ENCODE results near the gene PIP5K1B.
A peak's percentile ranks its signal among the peaks of the same experiment; 100 is the strongest.

PIP5K1B gene

DNA sequence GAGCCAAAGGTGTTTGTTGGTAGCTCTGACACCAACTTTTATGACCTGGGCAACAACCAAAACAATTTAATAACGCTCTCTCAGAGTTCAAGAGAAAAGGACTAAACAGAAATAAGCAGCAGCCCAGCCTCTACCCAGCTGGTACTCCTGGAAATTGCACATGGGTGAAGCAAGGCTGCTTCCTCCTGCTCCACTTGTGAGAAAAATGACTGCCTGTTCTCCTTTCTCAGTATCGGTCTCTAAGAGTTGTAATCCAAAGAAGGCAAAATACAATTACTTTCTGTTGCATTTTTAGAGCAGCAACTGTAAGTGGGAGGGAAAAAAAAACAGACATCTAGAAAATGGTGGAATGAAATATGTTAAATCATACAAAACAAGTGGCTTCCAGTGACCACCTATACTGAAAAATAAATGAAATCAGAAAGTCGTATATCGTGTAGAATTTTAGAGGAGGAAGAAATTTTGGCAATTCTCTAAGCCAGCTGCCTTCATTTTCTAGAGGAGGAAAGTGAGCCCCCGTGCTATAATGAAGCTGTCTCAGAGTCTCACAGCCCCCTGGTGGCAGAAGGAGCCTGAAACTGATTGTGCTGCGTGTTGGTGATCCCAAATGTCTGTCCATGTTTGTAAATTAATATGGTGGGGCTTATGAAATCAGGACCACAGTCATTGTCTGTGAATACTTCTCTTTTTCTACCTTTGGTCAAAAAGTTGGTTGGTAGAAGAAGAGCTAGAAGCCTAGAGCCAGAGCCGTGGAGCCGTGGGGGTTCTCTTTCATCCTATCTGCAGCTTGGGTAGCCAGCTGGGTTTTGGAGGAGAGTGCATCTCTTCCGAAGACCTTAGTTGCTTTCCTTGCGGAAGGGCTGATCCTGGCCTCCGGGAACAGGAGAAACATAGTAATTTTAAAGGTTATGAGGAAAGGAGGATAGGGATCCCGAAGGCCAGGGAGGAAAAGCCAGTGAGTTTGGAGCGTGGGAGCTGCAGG lies 139.9 kb downstream of the PIP5K1B start:
- no peaks in the 10 kb centered on the region for H3K36me3 Mint-ChIP-seq (ENCODE audit: low read depth)
- H3K27me3 Mint-ChIP-seq (ENCODE audit: low read depth) = no peaks in the 10 kb centered on the region
- peaks cover 3% of the 10 kb centered on the region for H3K4me1 Mint-ChIP-seq (ENCODE audit: low read depth)
- no peak overlapping the region for H3K4me3 Mint-ChIP-seq
- no peaks in the 10 kb centered on the region for H3K9me3 Mint-ChIP-seq
- peak overlapping the region; percentile 21 for H3K27ac Mint-ChIP-seq

DNA sequence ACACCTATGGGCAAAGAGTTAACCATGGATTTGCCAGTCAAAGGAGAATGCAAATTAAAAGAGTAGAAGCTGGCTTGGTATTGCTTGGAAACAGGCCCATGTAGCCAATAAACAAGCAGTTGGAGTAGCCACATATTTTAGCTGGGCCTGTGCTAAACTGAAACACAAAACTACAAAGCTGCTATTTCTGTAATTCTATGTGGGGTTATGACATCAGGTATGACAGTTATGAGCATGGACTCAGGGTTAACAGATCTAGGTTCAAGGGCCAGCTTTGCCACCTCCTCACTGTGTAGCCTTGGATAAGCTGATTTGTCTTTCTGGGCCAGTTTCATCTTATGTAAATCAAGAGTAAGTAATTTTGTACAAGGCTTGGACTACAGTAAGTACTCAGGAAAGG lies 142.7 kb downstream of the PIP5K1B start:
- peaks cover 3% of the 10 kb centered on the region for H3K4me1 Mint-ChIP-seq (ENCODE audit: low read depth)
- H3K9me3 Mint-ChIP-seq = no peaks in the 10 kb centered on the region
- no peak overlapping the region for H3K27ac Mint-ChIP-seq
- H3K36me3 Mint-ChIP-seq (ENCODE audit: low read depth) = no peaks in the 10 kb centered on the region
- no peak overlapping the region for H3K4me3 Mint-ChIP-seq
- no peaks in the 10 kb centered on the region for H3K27me3 Mint-ChIP-seq (ENCODE audit: low read depth)

DNA sequence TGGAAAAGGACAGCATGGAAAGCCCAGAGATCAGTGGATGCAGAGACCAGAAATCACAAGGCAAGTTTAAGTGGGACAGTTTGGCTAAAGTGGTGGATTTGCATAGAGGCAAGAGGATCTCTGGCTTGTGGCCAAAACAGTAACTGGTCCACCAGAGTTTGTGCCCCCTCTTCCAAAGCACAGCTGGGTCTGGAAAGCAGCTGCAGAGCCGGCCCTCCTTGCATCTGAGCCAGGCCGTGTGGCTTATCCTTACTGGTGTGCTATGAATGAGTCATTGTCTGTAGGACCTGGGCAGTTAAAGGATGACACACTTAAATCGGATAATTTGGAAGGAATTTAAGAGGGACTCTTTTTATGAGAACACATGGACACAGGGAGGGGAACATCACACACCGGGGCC lies 146.6 kb downstream of the PIP5K1B start:
- Mint-ChIP-seq H3K4me1 (ENCODE audit: low read depth) (no peaks in the 10 kb centered on the region), H3K27ac (no peak overlapping the region), H3K4me3 (no peak overlapping the region), H3K9me3 (no peaks in the 10 kb centered on the region), H3K27me3 (ENCODE audit: low read depth) (peaks cover 11% of the 10 kb centered on the region), H3K36me3 (ENCODE audit: low read depth) (no peaks in the 10 kb centered on the region)

DNA sequence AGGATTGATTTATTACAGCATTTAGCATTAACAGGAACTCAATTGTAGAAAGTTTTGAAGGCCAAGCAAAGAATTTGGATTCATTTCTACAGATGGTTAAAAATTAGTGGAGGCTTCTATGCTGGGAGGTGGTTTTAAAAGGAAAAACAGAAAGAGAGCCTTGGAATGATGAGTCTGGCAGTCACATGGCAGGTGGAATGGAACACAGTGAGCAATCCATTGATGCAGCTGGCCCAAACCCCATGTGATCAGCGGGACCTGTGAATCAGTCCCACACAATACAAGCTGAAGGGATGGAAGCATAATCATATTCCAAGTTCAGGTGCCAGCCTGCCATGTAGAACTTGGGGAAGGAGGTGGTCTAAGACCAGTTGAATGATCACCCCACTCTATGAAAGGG lies 147.9 kb downstream of the PIP5K1B start:
- no peaks in the 10 kb centered on the region for H3K9me3 Mint-ChIP-seq
- H3K27me3 Mint-ChIP-seq (ENCODE audit: low read depth) = peaks cover 12% of the 10 kb centered on the region
- no peaks in the 10 kb centered on the region for H3K36me3 Mint-ChIP-seq (ENCODE audit: low read depth)
- no peak overlapping the region for H3K4me3 Mint-ChIP-seq
- H3K4me1 Mint-ChIP-seq (ENCODE audit: low read depth) = no peaks in the 10 kb centered on the region
- H3K27ac Mint-ChIP-seq = no peak overlapping the region

DNA sequence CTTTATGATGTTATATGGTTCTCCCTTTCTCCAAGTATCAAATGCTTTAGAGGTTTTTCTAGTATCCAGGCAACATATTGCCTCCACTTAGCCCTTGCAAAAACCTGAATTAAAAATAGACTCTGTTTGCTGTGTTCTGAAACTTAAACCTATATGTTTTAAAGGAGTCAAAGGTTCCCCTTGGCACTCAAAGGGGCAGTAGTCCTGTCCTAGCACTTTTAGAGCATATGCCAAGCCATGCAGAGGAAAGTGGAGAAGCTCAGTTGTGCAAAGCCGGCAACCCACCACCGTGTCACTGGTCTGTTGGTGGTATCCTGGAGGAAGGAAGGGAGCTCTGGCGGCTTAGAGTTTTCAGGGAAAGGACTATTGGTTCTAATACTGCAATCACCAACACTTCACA lies 154.3 kb downstream of the PIP5K1B start:
- Mint-ChIP-seq H3K27ac (no peak overlapping the region), H3K36me3 (ENCODE audit: low read depth) (no peaks in the 10 kb centered on the region), H3K4me1 (ENCODE audit: low read depth) (no peaks in the 10 kb centered on the region), H3K27me3 (ENCODE audit: low read depth) (peaks cover 19% of the 10 kb centered on the region), H3K4me3 (no peak overlapping the region), H3K9me3 (no peaks in the 10 kb centered on the region)

DNA sequence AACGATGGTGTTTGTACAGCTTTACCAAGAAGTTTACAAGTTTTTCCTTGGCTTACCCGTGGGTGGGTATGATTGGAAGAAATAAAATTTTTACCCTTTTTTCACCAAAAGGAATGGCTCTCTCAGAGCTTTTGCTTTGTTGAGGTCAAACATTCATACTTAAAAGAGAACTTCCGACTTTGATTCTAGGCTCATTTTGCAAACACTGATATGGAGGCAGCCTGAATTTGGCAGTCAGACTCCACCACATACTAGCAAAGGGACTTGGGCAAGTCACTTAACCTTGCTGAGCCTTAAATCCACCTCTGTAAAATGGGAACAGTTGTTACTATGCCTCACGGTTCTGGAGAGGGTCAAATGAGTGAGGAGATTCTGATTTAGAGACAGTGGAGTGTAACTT lies 155.4 kb downstream of the PIP5K1B start:
- Mint-ChIP-seq H3K27ac (no peak overlapping the region), H3K9me3 (no peaks in the 10 kb centered on the region), H3K36me3 (ENCODE audit: low read depth) (no peaks in the 10 kb centered on the region), H3K4me1 (ENCODE audit: low read depth) (no peaks in the 10 kb centered on the region), H3K4me3 (no peak overlapping the region), H3K27me3 (ENCODE audit: low read depth) (peaks cover 15% of the 10 kb centered on the region)

DNA sequence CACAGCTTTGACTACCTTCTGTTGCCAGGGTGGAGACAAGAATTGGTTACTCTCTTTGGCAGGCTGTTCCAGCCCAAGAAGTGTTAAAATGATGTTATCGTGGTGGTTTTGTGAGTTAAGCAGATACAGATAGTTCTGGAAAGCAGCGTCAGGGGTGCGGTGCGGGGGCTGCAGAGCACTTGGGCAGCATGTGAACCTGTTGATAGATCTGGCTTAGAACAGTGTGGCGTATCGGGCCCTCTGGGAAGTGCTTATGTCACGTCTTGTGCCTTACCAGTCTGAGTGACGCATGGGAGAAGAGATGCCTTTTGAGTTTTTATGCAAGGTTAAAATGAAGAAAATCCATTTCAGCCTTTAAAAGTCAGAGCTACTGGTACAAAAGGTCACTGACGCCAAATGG lies 156.4 kb downstream of the PIP5K1B start:
- no peaks in the 10 kb centered on the region for H3K9me3 Mint-ChIP-seq
- peaks cover 10% of the 10 kb centered on the region for H3K27me3 Mint-ChIP-seq (ENCODE audit: low read depth)
- H3K27ac Mint-ChIP-seq = no peak overlapping the region
- H3K4me1 Mint-ChIP-seq (ENCODE audit: low read depth) = no peaks in the 10 kb centered on the region
- H3K4me3 Mint-ChIP-seq = no peak overlapping the region
- H3K36me3 Mint-ChIP-seq (ENCODE audit: low read depth) = no peaks in the 10 kb centered on the region

DNA sequence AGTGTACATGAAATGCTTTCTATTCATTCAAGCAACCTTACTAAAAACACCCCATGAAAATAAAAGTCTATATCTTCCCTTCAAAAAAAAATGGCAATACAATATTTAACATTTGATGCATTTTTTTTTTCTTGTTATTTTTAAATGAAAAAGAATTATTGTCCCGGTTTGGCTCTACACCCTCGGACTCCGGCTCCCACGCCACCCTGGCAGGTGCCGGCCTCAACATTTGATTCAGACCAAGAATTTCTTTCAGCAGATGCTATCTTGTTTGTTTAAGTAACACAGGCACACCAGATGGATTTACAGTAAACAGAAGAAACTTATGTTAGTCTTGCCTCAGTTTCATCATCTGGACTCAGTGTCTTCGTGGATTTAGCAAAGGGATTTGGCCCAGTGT lies 162.0 kb downstream of the PIP5K1B start:
- Mint-ChIP-seq H3K36me3 (ENCODE audit: low read depth) (no peaks in the 10 kb centered on the region), H3K9me3 (no peaks in the 10 kb centered on the region), H3K4me3 (no peak overlapping the region)

DNA sequence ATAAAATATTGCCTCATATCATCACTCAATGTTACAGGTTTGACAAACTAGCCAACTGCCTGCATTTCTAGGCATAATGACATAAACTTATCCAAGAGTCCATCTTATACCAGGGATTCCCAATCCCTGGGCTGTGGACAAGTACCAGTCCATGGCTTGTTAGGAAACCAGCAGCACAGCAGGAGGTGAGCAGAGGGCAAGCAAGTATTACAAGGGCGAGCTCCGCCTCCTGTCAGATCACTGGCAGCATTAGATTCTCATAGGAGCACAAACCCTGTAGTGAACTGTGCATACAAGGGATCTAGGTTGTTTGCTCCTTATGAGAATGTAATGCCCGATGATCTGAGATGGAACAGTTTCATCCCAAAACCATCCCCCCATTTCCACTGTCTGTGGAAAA lies 164.0 kb downstream of the PIP5K1B start:
- H3K9me3 Mint-ChIP-seq = no peaks in the 10 kb centered on the region

More for the DNA sequence above, 162.0 kb downstream of the PIP5K1B start:
- Mint-ChIP-seq H3K27ac (no peak overlapping the region), H3K4me1 (ENCODE audit: low read depth) (no peaks in the 10 kb centered on the region), H3K27me3 (ENCODE audit: low read depth) (no peaks in the 10 kb centered on the region)

DNA sequence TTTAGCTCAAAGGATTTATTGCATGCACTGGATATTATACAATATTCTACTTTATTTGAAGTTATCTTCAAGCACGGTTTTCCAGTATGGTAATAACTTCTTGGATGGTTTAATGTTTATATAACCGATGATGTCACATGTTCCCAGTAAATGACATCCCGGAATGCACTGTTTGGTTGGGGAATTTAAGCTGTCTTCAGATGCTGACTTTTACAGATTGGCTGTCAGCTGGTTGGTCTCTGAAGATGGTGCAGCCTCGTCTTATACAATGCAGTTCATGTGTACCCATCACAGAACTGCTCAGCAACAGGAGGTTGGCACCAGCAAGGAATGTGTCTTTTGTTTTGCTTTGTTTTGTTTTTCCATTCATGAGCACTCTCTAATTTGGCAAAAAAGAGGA lies 165.0 kb downstream of the PIP5K1B start:
- Mint-ChIP-seq H3K9me3 (no peaks in the 10 kb centered on the region), H3K27ac (no peak overlapping the region)

More for the DNA sequence above, 164.0 kb downstream of the PIP5K1B start:
- Mint-ChIP-seq H3K27me3 (ENCODE audit: low read depth) (no peaks in the 10 kb centered on the region), H3K4me3 (no peak overlapping the region), H3K27ac (no peak overlapping the region), H3K4me1 (ENCODE audit: low read depth) (no peaks in the 10 kb centered on the region), H3K36me3 (ENCODE audit: low read depth) (no peaks in the 10 kb centered on the region)

DNA sequence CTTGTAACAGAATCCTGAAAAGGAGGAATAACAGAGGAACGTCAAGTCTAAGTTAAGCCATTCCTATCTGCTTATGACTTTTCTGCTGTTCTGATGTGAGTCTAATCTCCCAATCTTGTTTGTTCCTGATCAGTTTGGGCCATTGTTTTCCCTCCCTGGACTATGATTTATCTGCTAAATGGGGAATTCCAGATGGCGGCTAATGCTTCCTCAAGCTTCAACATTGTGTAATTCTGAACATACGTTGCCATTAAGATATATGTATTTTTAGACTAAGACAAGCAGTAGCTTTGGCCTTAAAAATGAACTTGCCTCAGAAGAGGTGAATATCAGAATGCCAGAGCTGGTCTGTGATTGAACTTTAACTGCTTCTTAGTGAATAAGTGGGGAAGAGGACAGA lies 166.2 kb downstream of the PIP5K1B start:
- no peaks in the 10 kb centered on the region for H3K36me3 Mint-ChIP-seq (ENCODE audit: low read depth)
- H3K9me3 Mint-ChIP-seq = no peaks in the 10 kb centered on the region
- no peak overlapping the region for H3K4me3 Mint-ChIP-seq
- H3K27me3 Mint-ChIP-seq (ENCODE audit: low read depth) = no peaks in the 10 kb centered on the region
- no peak overlapping the region for H3K27ac Mint-ChIP-seq
- no peaks in the 10 kb centered on the region for H3K4me1 Mint-ChIP-seq (ENCODE audit: low read depth)

More for the DNA sequence above, 165.0 kb downstream of the PIP5K1B start:
- Mint-ChIP-seq H3K27me3 (ENCODE audit: low read depth) (no peaks in the 10 kb centered on the region), H3K4me1 (ENCODE audit: low read depth) (no peaks in the 10 kb centered on the region), H3K36me3 (ENCODE audit: low read depth) (no peaks in the 10 kb centered on the region), H3K4me3 (no peak overlapping the region)

DNA sequence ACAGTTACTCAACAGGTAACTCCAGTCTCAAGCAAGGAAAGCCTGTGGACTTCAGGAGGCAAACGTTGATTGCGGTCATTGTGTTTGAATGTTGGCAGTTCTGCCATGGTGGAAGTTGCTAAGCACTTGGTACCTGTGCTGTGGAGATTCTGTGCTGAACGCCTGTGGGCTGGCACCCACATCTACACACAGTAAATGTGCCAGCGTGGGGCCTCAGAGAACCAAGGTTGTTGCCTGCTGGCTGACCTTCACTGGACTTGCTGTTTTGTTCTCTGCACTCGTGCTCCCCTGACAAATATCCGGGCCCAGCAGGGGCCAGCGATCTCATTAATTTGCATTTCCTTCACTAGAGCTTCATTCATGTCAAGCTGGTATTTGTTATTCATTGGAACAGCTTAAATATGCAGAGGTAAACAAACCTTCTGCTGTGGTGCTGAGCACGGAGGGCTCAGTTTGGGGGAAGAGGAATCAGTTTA lies 167.0 kb downstream of the PIP5K1B start:
- no peaks in the 10 kb centered on the region for H3K27me3 Mint-ChIP-seq (ENCODE audit: low read depth)
- no peaks in the 10 kb centered on the region for H3K9me3 Mint-ChIP-seq
- no peaks in the 10 kb centered on the region for H3K4me1 Mint-ChIP-seq (ENCODE audit: low read depth)
- no peaks in the 10 kb centered on the region for H3K36me3 Mint-ChIP-seq (ENCODE audit: low read depth)
- no peak overlapping the region for H3K27ac Mint-ChIP-seq
- H3K4me3 Mint-ChIP-seq = no peak overlapping the region

DNA sequence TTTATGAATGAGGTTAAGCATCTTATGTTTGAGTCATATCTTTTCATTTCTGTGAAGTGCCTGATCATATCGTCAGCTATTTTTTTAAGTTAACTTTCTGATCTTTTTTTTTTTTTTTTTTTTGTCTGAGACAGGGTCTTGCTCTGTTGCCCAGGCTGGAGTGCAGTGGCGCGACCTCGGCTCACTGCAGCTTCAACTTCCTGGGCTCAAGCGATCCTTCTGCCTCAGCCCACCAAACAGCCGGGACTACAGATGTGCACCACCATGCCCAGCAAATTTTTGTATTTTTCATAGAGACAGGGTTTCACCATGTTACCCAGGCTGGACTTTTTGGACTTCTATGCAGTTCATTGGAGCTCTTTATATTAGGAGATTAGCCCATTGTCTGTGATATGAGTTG lies 168.1 kb downstream of the PIP5K1B start:
- H3K9me3 Mint-ChIP-seq = no peaks in the 10 kb centered on the region
- no peaks in the 10 kb centered on the region for H3K4me1 Mint-ChIP-seq (ENCODE audit: low read depth)
- H3K27ac Mint-ChIP-seq = no peak overlapping the region
- H3K27me3 Mint-ChIP-seq (ENCODE audit: low read depth) = no peaks in the 10 kb centered on the region
- H3K4me3 Mint-ChIP-seq = no peak overlapping the region
- H3K36me3 Mint-ChIP-seq (ENCODE audit: low read depth) = no peaks in the 10 kb centered on the region

DNA sequence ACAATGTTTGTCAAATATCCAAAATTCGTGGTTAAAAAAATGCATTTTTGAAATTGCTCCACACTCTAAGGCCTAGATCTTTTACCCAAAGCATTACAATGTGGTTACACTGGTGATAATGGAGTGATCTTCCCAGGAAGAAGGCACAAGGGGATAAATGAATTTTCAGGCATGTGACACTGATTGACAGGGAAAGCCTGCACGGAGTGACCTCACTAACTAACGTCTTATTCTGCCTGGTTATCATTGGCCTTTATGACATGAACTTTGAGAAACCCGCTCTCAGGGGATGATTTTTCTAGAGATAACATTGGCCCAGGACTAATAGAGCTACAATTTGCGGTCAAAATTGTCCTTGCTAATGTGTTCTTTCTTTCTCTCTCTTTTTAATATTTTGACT lies 171.2 kb downstream of the PIP5K1B start:
- no peaks in the 10 kb centered on the region for H3K4me1 Mint-ChIP-seq (ENCODE audit: low read depth)
- no peaks in the 10 kb centered on the region for H3K9me3 Mint-ChIP-seq
- H3K27ac Mint-ChIP-seq = no peak overlapping the region
- H3K36me3 Mint-ChIP-seq (ENCODE audit: low read depth) = peaks cover 3% of the 10 kb centered on the region
- no peak overlapping the region for H3K4me3 Mint-ChIP-seq
- peaks cover 4% of the 10 kb centered on the region for H3K27me3 Mint-ChIP-seq (ENCODE audit: low read depth)

DNA sequence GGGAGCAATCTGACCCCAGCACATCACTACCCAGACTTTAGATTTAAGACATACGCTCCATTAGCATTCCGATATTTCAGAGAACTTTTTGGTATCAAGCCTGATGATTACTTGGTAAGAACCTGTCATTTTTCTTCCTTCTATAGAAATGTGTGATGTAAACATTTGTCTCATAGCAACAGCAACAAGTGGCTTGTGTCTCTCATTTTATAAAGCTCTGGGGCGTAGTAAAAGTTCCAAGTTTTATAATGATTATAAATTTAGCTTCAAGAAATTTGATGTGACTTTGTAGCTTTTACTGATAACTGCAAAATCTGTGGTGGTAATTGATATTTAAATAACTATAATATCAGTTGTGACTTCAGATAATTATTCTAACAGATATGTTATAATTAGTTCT lies 171.6 kb downstream of the PIP5K1B start:
- H3K9me3 Mint-ChIP-seq = no peaks in the 10 kb centered on the region
- H3K36me3 Mint-ChIP-seq (ENCODE audit: low read depth) = peaks cover 3% of the 10 kb centered on the region
- no peaks in the 10 kb centered on the region for H3K4me1 Mint-ChIP-seq (ENCODE audit: low read depth)
- no peak overlapping the region for H3K27ac Mint-ChIP-seq
- peaks cover 4% of the 10 kb centered on the region for H3K27me3 Mint-ChIP-seq (ENCODE audit: low read depth)
- H3K4me3 Mint-ChIP-seq = no peak overlapping the region
